ENCODE results near the gene OXLD1. TPM values are rescaled to one million over a fixed set of nuclear protein-coding genes. Genes with fewer than 3 reads are reported as not detected.

The OXLD1 gene
- total RNA-seq, 4 donors from 2014 or later, result 24.5 to 40.5 (median 31.1) TPM

- intact Hi-C loops (cut with DNase I), result no loop called here
- no peak overlapping the region for H3K4me3 ChIP-seq
- no peak for DNase-seq (ENCODE audit: extremely low spot score)
- no peak overlapping the region for H3K27ac ChIP-seq (replicated peaks in 1 of 4)
- H3K27me3 ChIP-seq, result peaks cover 0 to 71% (median 28%) of the 10 kb centered on the region in 4 donors
- no peak for TF ChIP-seq CTCF (IDR thresholded peaks at IDR 0.05)
- TF ChIP-seq EP300 (IDR thresholded peaks at IDR 0.05), result no peak
- peaks cover 0 to 7% (median 5%) of the 10 kb centered on the region in 4 donors for H3K9me3 ChIP-seq
- peaks cover 0 to 8% (median 3%) of the 10 kb centered on the region in 4 donors for H3K4me1 ChIP-seq
- 48% methylated on average over 10 of the region's 14 CpGs for WGBS
- no peaks in the 10 kb centered on the region for H3K36me3 ChIP-seq
Observed at GRCh38 chr17:81648707-81649085, 17.7 kb downstream of the OXLD1 start.

- no peak for DNase-seq (ENCODE audit: extremely low spot score)
- intact Hi-C loops (cut with DNase I), result no loop called here
- H3K4me1 ChIP-seq, result peaks cover 0 to 8% (median 3%) of the 10 kb centered on the region in 4 donors
- 9% methylated on average over 5 of the region's 78 CpGs for WGBS
- no peak overlapping the region for H3K27ac ChIP-seq (replicated peaks in 1 of 4)
- peaks cover 0 to 7% (median 5%) of the 10 kb centered on the region in 4 donors for H3K9me3 ChIP-seq
- peaks cover 0 to 65% (median 25%) of the 10 kb centered on the region in 4 donors for H3K27me3 ChIP-seq
- H3K4me3 ChIP-seq, result no peak overlapping the region
- no peaks in the 10 kb centered on the region for H3K36me3 ChIP-seq
- TF ChIP-seq CTCF (IDR thresholded peaks at IDR 0.05) (no peak), POLR2AphosphoS5 (IDR thresholded peaks at IDR 0.05) (no peak), EP300 (IDR thresholded peaks at IDR 0.05) (no peak), POLR2A (IDR thresholded peaks at IDR 0.05; ENCODE audit: low read depth) (no peak)
Observed at GRCh38 chr17:81648013-81648706, 18.2 kb downstream of the OXLD1 start.

GRCh38 chr17:81647640-81648012, 18.8 kb downstream of the OXLD1 start:
- Histone ChIP-seq H3K9me3 (peaks cover 0 to 7% (median 5%) of the 10 kb centered on the region in 4 donors), H3K36me3 (no peaks in the 10 kb centered on the region), H3K27me3 (peaks cover 0 to 60% (median 25%) of the 10 kb centered on the region in 4 donors), H3K4me1 (peaks cover 0 to 8% (median 3%) of the 10 kb centered on the region in 4 donors), H3K27ac (replicated peaks in 1 of 4) (no peak overlapping the region), H3K4me3 (no peak overlapping the region)
- TF ChIP-seq CTCF (IDR thresholded peaks at IDR 0.05), result no peak
- TF ChIP-seq POLR2AphosphoS5 (IDR thresholded peaks at IDR 0.05), result no peak
- TF ChIP-seq EP300 (IDR thresholded peaks at IDR 0.05), result no peak
- TF ChIP-seq POLR2A (IDR thresholded peaks at IDR 0.05; ENCODE audit: low read depth), result no peak
- intact Hi-C loops (cut with DNase I), result no loop called here
- DNase-seq (ENCODE audit: extremely low spot score), result no peak
- 44% methylated on average over 13 of the region's 21 CpGs for WGBS

GRCh38 chr17:81646869-81647600, 19.4 kb downstream of the OXLD1 start:
- H3K4me3 ChIP-seq, result no peak overlapping the region
- WGBS, result 78% methylated on average over 7 of the region's 12 CpGs
- no peak for DNase-seq (ENCODE audit: extremely low spot score)
- peaks cover 0 to 8% (median 3%) of the 10 kb centered on the region in 4 donors for H3K4me1 ChIP-seq
- peaks cover 0 to 54% (median 25%) of the 10 kb centered on the region in 4 donors for H3K27me3 ChIP-seq
- TF ChIP-seq POLR2A (IDR thresholded peaks at IDR 0.05; ENCODE audit: low read depth), result no peak
- no peak for TF ChIP-seq EP300 (IDR thresholded peaks at IDR 0.05)
- TF ChIP-seq CTCF (IDR thresholded peaks at IDR 0.05), result no peak
- TF ChIP-seq POLR2AphosphoS5 (IDR thresholded peaks at IDR 0.05), result no peak
- no peaks in the 10 kb centered on the region for H3K36me3 ChIP-seq
- no peak overlapping the region for H3K27ac ChIP-seq (replicated peaks in 1 of 4)
- H3K9me3 ChIP-seq, result peaks cover 0 to 7% (median 5%) of the 10 kb centered on the region in 4 donors
- intact Hi-C loops (cut with DNase I), result no loop called here
